Amygdala (tissue), 56 donors: ENCODE data around the gene KYAT1.

ENCODE experiments used
- DNase-seq, 56 donors: peaks; one replicate each; lab custom pipeline; 2025; lab: John Stamatoyannopoulos, UW

The KYAT1 gene

GRCh38 chr9:128910906-128911305, 29.2 kb upstream of the KYAT1 start:
- DNase-seq: no peak

- DNase-seq: no peak
These were observed 28.1 kb upstream of the KYAT1 start for GRCh38 chr9:128909859-128910258.

GRCh38 chr9:128908372-128908771, 26.6 kb upstream of the KYAT1 start:
- no peak for DNase-seq

- DNase-seq: no peak
These were observed 25.0 kb upstream of the KYAT1 start for GRCh38 chr9:128906741-128907140.

GRCh38 chr9:128905964-128906363, 24.2 kb upstream of the KYAT1 start:
- no peak for DNase-seq

- no peak for DNase-seq
These were observed 22.3 kb upstream of the KYAT1 start for GRCh38 chr9:128903871-128904620.

GRCh38 chr9:128903079-128903461, 21.3 kb upstream of the KYAT1 start:
- DNase-seq: no peak

- DNase-seq: no peak
These were observed 20.8 kb upstream of the KYAT1 start for GRCh38 chr9:128902351-128903078.

GRCh38 chr9:128901822-128902221, 20.1 kb upstream of the KYAT1 start:
- no peak for DNase-seq

GRCh38 chr9:128901379-128901778, 19.6 kb upstream of the KYAT1 start:
- DNase-seq: no peak

GRCh38 chr9:128899566-128900322, 18.0 kb upstream of the KYAT1 start:
- DNase-seq: no peak

- peak in 17 of 56 donors; percentile 13 to 66 (median 36) for DNase-seq
These were observed 17.3 kb upstream of the KYAT1 start for GRCh38 chr9:128898845-128899565.

- no peak for DNase-seq
These were observed 16.6 kb upstream of the KYAT1 start for GRCh38 chr9:128898382-128898781.

GRCh38 chr9:128895556-128895955, 13.8 kb upstream of the KYAT1 start:
- DNase-seq: peak in 3 of 56 donors; percentile 13 to 23 (median 17)

- no peak for DNase-seq
These were observed 13.0 kb upstream of the KYAT1 start for GRCh38 chr9:128894764-128895163.

GRCh38 chr9:128893354-128893753, 11.6 kb upstream of the KYAT1 start:
- DNase-seq: no peak

- peak in 55 of 56 donors; percentile 50 to 98 (median 91) for DNase-seq
These were observed 10.6 kb upstream of the KYAT1 start for GRCh38 chr9:128892221-128892921.

GRCh38 chr9:128891321-128892220, 9.8 kb upstream of the KYAT1 start:
- DNase-seq: no peak

- DNase-seq: no peak
These were observed 6.2 kb upstream of the KYAT1 start for GRCh38 chr9:128887914-128888350.
